A549 (cell line): ENCODE measurements around the gene ZNF785. TPM values are rescaled to one million over a fixed set of nuclear protein-coding genes. Genes with fewer than 3 reads are reported as not detected.

Experiments used
- ATAC-seq, 2 experiments: fragments of 200-7000 bp in 1 of 2; fragments of >200 bp in 1 of 2; cut with Nextera tagmentation in 1 of 2; cut with Tn5 transposase in 1 of 2; 3 replicates each; pipeline versions ENCODE4 v1.8.0 to v1.9.1; 2018 to 2020; ENCODE audit warnings: mild to moderate bottlenecking in 1 of 2, moderate library complexity in 1 of 2
- CTCF ChIA-PET: fragments of 300-600 bp; sonication (Branson Sonifier 250); formaldehyde crosslinking; extraction: SDS; loops from one replicate; lab custom pipeline; 2021; ENCODE audit warnings: antibody characterized with exemption, inconsistent platforms; lab: Yijun Ruan, JAX
- POLR2A ChIA-PET: fragments of 350-600 bp; formaldehyde crosslinking; extraction: SDS; loops from one replicate; lab custom pipeline; 2021; ENCODE audit warnings: antibody characterized with exemption, inconsistent platforms; lab: Yijun Ruan, JAX
- DNase-seq, 2 experiments: peaks; one replicate each; pipeline versions ENCODE4 v3.0.0 to v3.0.0-alpha.2; 2011 to 2016; ENCODE audit warnings: low read depth in 1 of 2, low spot score in 1 of 2
- FAIRE-seq: peaks from 2 replicates; lab custom pipeline; 2011; peaks lifted over from hg19 to GRCh38; lab: Jason Lieb, UNC
- H3K27ac ChIP-seq, 2 experiments: fragments of >200 bp; sonication (Bioruptor Twin); formaldehyde crosslinking; 3 replicates each; pipeline ENCODE4 v1.5.1; 2016 to 2017
- H3K4me1 ChIP-seq: fragments of >200 bp; sonication (Bioruptor Twin); formaldehyde crosslinking; 3 replicates; pipeline ENCODE4 v1.6.1; 2016
- H3K4me2 ChIP-seq: fragments of >200 bp; sonication (Bioruptor Twin); formaldehyde crosslinking; 3 replicates; pipeline ENCODE4 v1.6.1; 2016
- H3K4me3 ChIP-seq: fragments of >200 bp; sonication (Bioruptor Twin); formaldehyde crosslinking; 3 replicates; pipeline ENCODE4 v1.5.1; 2016
- H3K9me3 ChIP-seq: fragments of >200 bp; sonication (Bioruptor Twin); formaldehyde crosslinking; 3 replicates; pipeline ENCODE4 v1.6.1; 2016
- CHD2 ChIP-seq: fragments of 150-350 bp; IDR thresholded peaks from 2 replicates; pipeline ENCODE4 v1.6.1; 2014; ENCODE audit warnings: low read length; ENCODE audit not compliant: partially characterized antibody
- CHD4 ChIP-seq: fragments of 200-600 bp; sonication (generic); IDR thresholded peaks from 2 replicates; pipeline ENCODE4 v1.6.1; 2016; ENCODE audit warnings: antibody characterized with exemption, mild to moderate bottlenecking, borderline replicate concordance
- EHF ChIP-seq: fragments of 250-450 bp; sonication (Bioruptor Pico); IDR thresholded peaks from 2 replicates; pipeline ENCODE4 v1.5.0; 2020; ENCODE audit warnings: mild to moderate bottlenecking
- EP300 ChIP-seq, 2 experiments: fragments of >200 bp; sonication (Bioruptor Twin); formaldehyde crosslinking; IDR thresholded peaks; 2 replicates in 1 of 2; 3 replicates in 1 of 2; pipeline ENCODE4 v1.6.1; 2016 to 2017
- FOSB ChIP-seq: fragments of 250-450 bp; sonication (Bioruptor Pico); IDR thresholded peaks from 2 replicates; pipeline ENCODE4 v1.5.0; 2020; ENCODE audit warnings: mild to moderate bottlenecking, moderate library complexity
- GATA3 ChIP-seq: IDR thresholded peaks from 2 replicates; pipeline ENCODE4 v1.6.1; 2012; ENCODE audit warnings: borderline replicate concordance
- HDAC2 ChIP-seq: fragments of 200-600 bp; sonication (generic); IDR thresholded peaks from 2 replicates; pipeline ENCODE4 v1.6.1; 2016
- HOXA7 ChIP-seq: fragments of 250-450 bp; sonication (Bioruptor Pico); IDR thresholded peaks from 2 replicates; pipeline ENCODE4 v1.5.0; 2020; ENCODE audit warnings: mild to moderate bottlenecking, moderate library complexity
- JUN ChIP-seq, 2 experiments: fragments of >200 bp; sonication (Bioruptor Twin); formaldehyde crosslinking; IDR thresholded peaks; 2 replicates in 1 of 2; 3 replicates in 1 of 2; pipeline ENCODE4 v1.6.1; 2016 to 2017
- MAZ ChIP-seq: fragments of 150-350 bp; IDR thresholded peaks from 2 replicates; pipeline ENCODE4 v1.6.1; 2014; ENCODE audit warnings: antibody characterized with exemption, low read depth, low read length, borderline replicate concordance
- MYC ChIP-seq: IDR thresholded peaks from 2 replicates; pipeline ENCODE4 v1.6.1; 2012; ENCODE audit warnings: mild to moderate bottlenecking, inconsistent platforms, low read length, improper control_type of control experiment, borderline replicate concordance
- RAD21 ChIP-seq, 2 experiments: fragments of >200 bp in 1 of 2; sonication (Bioruptor Twin) in 1 of 2; formaldehyde crosslinking in 1 of 2; IDR thresholded peaks in 1 of 2; conservative IDR thresholded peaks in 1 of 2; 2 replicates in 1 of 2; 3 replicates in 1 of 2; pipeline ENCODE4 v1.6.1; 2012 to 2018; ENCODE audit warnings: inconsistent platforms in 1 of 2
- RFX5 ChIP-seq: fragments of 450-650 bp; IDR thresholded peaks from 2 replicates; pipeline ENCODE4 v1.7.1; 2014; ENCODE audit warnings: antibody characterized with exemption, mild to moderate bottlenecking, moderate library complexity
- SMC3 ChIP-seq: fragments of >200 bp; sonication (Bioruptor Twin); formaldehyde crosslinking; IDR thresholded peaks from 3 replicates; pipeline ENCODE4 v1.6.1; 2018; ENCODE audit warnings: inconsistent platforms
- ZNF302 ChIP-seq: fragments of 250-450 bp; sonication (Bioruptor Pico); IDR thresholded peaks from 2 replicates; pipeline ENCODE4 v1.9.0; 2021; ENCODE audit warnings: inconsistent platforms, mild to moderate bottlenecking, moderate library complexity
- WGBS: methylation state at CpG from one replicate; pipeline ENCODE4 v1.1.6; 2017; ENCODE audit errors: missing lambda C conversion rate; 5-methylcytosine and 5-hydroxymethylcytosine counted together
- polyA plus RNA-seq, 4 experiments: library from polyadenylated mRNA; depleted of rRNA in 3 of 4; stranded (reverse); fragments of >200 nt; fragmentation: RNase III in 1 of 4; extraction: RNeasy Plus Mini Kit Qiagen cat#74134 plus additional on column Dnase treatment in 1 of 4; gene quantifications; 2 replicates in 3 of 4; 3 replicates in 1 of 4; pipeline ENCODE4 v1.2.3, GENCODE V29; 2011 to 2017
- TF ChIP-seq, protein P1 (sequence below): IDR thresholded peaks from 2 replicates; pipeline ENCODE4 v1.6.1; 2012
- TF ChIP-seq, protein P2 (sequence below): fragments of 250-450 bp; sonication (Bioruptor Pico); IDR thresholded peaks from 2 replicates; pipeline ENCODE4 v1.5.0; 2021; ENCODE audit warnings: mild to moderate bottlenecking, moderate library complexity, borderline replicate concordance
- TF ChIP-seq, protein P3 (sequence below): fragments of 200-600 bp; sonication (generic); IDR thresholded peaks from 2 replicates; pipeline ENCODE4 v1.6.1; 2016; ENCODE audit warnings: antibody characterized with exemption, mild to moderate bottlenecking, moderate library complexity
- TF ChIP-seq, protein P4 (sequence below): fragments of >200 bp; sonication (Bioruptor Twin); formaldehyde crosslinking; IDR thresholded peaks from 2 replicates; pipeline ENCODE4 v1.6.1; 2016
- TF ChIP-seq, protein P5 (sequence below): fragments of >200 bp; sonication (Bioruptor Twin); formaldehyde crosslinking; IDR thresholded peaks from 3 replicates; pipeline ENCODE4 v1.6.1; 2016
- TF ChIP-seq, protein P6 (sequence below): IDR thresholded peaks from 2 replicates; pipeline ENCODE4 v1.6.1; 2012

The ZNF785 gene
- polyA plus RNA-seq, 2 of the 4 experiments (the other 2 are of a cell fraction): not detected

DNA sequence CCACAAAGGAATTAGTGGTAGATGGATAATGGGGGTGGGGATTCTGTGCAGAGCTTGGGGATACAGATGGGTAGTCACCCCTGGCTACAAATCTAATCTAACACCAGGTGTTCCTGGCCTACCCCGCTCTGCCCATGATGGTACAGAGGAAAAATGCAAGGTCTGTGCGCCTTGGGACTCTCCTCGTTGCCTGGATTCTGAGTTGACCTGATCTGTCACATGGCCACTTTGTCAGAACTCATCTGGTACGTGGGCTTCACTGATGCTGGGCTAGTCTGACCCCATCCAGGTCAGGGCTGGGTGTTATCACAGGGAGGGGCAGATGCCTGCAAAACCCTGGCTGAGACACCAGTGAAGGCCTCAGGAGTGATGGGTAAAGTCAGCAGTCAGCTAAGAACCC lies 32.5 kb downstream of the ZNF785 start:
- H3K4me3 ChIP-seq: no peak overlapping the region
- no peak overlapping the region for H3K27ac ChIP-seq
- ChIA-PET CTCF (interaction anchor here (2.3 to 3.0 kb wide), 2 partner anchors 18 to 76 kb away, joined by 5 to 10 read pairs; no protein-coding TSS in a partner anchor), POLR2A (no interaction called here)
- H3K4me2 ChIP-seq: no peak overlapping the region
- no peaks in the 10 kb centered on the region for H3K9me3 ChIP-seq
- peaks cover 15% of the 10 kb centered on the region for H3K4me1 ChIP-seq
- DNase-seq (no peak), FAIRE-seq (no peak), ATAC-seq (no peak)
- 92% methylated on average over 4 of the region's 4 CpGs for WGBS
- TF ChIP-seq MAZ (no peak), MYC (no peak), EP300 (IDR thresholded peaks at IDR 0.05) (no peak), EHF (CRISPR knock-in tag) (no peak), CHD4 (no peak), RAD21 (conservative IDR thresholded peaks at IDR 0.05 in 1 of 2, IDR thresholded peaks at IDR 0.05 in 1 of 2) (no peak), SMC3 (no peak), CHD2 (no peak), RFX5 (no peak), GATA3 (no peak)
- TF ChIP-seq, protein P1, sequence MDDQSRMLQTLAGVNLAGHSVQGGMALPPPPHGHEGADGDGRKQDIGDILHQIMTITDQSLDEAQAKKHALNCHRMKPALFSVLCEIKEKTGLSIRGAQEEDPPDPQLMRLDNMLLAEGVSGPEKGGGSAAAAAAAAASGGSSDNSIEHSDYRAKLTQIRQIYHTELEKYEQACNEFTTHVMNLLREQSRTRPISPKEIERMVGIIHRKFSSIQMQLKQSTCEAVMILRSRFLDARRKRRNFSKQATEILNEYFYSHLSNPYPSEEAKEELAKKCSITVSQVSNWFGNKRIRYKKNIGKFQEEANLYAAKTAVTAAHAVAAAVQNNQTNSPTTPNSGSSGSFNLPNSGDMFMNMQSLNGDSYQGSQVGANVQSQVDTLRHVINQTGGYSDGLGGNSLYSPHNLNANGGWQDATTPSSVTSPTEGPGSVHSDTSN: no peak
- TF ChIP-seq, protein P2, sequence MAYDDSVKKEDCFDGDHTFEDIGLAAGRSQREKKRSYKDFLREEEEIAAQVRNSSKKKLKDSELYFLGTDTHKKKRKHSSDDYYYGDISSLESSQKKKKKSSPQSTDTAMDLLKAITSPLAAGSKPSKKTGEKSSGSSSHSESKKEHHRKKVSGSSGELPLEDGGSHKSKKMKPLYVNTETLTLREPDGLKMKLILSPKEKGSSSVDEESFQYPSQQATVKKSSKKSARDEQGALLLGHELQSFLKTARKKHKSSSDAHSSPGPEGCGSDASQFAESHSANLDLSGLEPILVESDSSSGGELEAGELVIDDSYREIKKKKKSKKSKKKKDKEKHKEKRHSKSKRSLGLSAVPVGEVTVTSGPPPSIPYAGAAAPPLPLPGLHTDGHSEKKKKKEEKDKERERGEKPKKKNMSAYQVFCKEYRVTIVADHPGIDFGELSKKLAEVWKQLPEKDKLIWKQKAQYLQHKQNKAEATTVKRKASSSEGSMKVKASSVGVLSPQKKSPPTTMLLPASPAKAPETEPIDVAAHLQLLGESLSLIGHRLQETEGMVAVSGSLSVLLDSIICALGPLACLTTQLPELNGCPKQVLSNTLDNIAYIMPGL (CRISPR knock-in tag): no peak
- TF ChIP-seq, protein P3, sequence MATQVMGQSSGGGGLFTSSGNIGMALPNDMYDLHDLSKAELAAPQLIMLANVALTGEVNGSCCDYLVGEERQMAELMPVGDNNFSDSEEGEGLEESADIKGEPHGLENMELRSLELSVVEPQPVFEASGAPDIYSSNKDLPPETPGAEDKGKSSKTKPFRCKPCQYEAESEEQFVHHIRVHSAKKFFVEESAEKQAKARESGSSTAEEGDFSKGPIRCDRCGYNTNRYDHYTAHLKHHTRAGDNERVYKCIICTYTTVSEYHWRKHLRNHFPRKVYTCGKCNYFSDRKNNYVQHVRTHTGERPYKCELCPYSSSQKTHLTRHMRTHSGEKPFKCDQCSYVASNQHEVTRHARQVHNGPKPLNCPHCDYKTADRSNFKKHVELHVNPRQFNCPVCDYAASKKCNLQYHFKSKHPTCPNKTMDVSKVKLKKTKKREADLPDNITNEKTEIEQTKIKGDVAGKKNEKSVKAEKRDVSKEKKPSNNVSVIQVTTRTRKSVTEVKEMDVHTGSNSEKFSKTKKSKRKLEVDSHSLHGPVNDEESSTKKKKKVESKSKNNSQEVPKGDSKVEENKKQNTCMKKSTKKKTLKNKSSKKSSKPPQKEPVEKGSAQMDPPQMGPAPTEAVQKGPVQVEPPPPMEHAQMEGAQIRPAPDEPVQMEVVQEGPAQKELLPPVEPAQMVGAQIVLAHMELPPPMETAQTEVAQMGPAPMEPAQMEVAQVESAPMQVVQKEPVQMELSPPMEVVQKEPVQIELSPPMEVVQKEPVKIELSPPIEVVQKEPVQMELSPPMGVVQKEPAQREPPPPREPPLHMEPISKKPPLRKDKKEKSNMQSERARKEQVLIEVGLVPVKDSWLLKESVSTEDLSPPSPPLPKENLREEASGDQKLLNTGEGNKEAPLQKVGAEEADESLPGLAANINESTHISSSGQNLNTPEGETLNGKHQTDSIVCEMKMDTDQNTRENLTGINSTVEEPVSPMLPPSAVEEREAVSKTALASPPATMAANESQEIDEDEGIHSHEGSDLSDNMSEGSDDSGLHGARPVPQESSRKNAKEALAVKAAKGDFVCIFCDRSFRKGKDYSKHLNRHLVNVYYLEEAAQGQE: no peak
- TF ChIP-seq, protein P4, sequence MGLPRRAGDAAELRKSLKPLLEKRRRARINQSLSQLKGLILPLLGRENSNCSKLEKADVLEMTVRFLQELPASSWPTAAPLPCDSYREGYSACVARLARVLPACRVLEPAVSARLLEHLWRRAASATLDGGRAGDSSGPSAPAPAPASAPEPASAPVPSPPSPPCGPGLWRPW: no peak
- TF ChIP-seq, protein P5, sequence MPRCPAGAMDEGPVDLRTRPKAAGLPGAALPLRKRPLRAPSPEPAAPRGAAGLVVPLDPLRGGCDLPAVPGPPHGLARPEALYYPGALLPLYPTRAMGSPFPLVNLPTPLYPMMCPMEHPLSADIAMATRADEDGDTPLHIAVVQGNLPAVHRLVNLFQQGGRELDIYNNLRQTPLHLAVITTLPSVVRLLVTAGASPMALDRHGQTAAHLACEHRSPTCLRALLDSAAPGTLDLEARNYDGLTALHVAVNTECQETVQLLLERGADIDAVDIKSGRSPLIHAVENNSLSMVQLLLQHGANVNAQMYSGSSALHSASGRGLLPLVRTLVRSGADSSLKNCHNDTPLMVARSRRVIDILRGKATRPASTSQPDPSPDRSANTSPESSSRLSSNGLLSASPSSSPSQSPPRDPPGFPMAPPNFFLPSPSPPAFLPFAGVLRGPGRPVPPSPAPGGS: no peak
- TF ChIP-seq, protein P6, sequence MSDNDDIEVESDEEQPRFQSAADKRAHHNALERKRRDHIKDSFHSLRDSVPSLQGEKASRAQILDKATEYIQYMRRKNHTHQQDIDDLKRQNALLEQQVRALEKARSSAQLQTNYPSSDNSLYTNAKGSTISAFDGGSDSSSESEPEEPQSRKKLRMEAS: no peak

DNA sequence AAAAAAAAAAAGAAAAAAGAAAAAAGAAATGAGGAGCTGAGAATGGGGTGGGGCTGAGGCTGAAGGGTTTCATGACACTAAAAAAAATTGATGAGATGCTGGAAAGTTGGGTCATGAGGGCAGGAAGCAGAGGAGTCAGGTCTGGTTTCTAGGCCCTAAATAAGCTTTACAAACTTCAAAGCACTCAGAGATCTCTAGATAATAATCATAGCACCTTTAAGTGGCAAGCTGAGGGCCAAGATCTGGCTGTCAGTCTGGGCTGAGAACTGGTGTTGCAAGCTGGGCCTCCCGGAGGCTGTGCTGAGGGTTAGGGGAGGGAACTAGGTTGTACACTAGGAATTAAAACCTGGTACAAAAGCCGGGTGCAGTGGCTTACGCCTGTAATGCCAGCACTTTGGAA lies 33.7 kb downstream of the ZNF785 start:
- Histone ChIP-seq H3K9me3 (no peaks in the 10 kb centered on the region), H3K4me1 (peaks cover 11% of the 10 kb centered on the region), H3K4me2 (no peak overlapping the region), H3K4me3 (no peak overlapping the region), H3K27ac (no peak overlapping the region)
- WGBS: 89% methylated on average over 3 of the region's 3 CpGs
- ATAC-seq (no peak), FAIRE-seq (no peak), DNase-seq (no peak)
- ChIA-PET CTCF (interaction anchor here (0.6 to 2.3 kb wide), 5 partner anchors 15 to 82 kb away, joined by 3 to 5 read pairs (median 3); no protein-coding TSS in a partner anchor), POLR2A (interaction anchor here (0.7 kb wide), 2 partner anchors 16 to 25 kb away, joined by 3 to 7 read pairs; no protein-coding TSS in a partner anchor)
- TF ChIP-seq HOXA7 (no peak), SMC3 (no peak), HDAC2 (no peak), JUN (IDR thresholded peaks at IDR 0.05) (no peak), FOSB (CRISPR knock-in tag) (no peak), MAZ (no peak), ZNF302 (CRISPR knock-in tag) (no peak)
